HL-60 (cell line): ENCODE data around the gene TMTC1.
A peak's percentile ranks its signal among the peaks of the same experiment; 100 is the strongest.

Source experiments
- DNase-seq, 2 experiments: peaks; one replicate each; pipeline ENCODE4 v3.0.0-alpha.2; 2010 to 2020; ENCODE audit warnings: low read depth in 1 of 2, low spot score in 1 of 2
- H3K27ac ChIP-seq: fragments of 250-450 bp; sonication (Bioruptor Pico); replicated peaks from 2 replicates; pipeline ENCODE4 v1.5.1; 2020; ENCODE audit warnings: mild to moderate bottlenecking, moderate library complexity
- H3K27me3 ChIP-seq: fragments of 250-450 bp; sonication (Bioruptor Pico); 2 replicates; pipeline ENCODE4 v1.5.1; 2021; ENCODE audit warnings: mild to moderate bottlenecking, moderate library complexity; ENCODE audit not compliant: insufficient read depth, poor library complexity, severe bottlenecking
- H3K4me3 ChIP-seq: replicated peaks from 2 replicates; pipeline ENCODE4 v1.5.1; 2011; ENCODE audit warnings: mild to moderate bottlenecking, control low read depth, low read length; ENCODE audit not compliant: insufficient read depth
- CTCF ChIP-seq: IDR thresholded peaks from one replicate; pipeline ENCODE4 v1.5.1; 2011; ENCODE audit warnings: low read length, control low read depth, inconsistent platforms; ENCODE audit not compliant: insufficient read depth
- GABPA ChIP-seq: IDR thresholded peaks from 2 replicates; pipeline ENCODE4 v1.6.1; 2012; ENCODE audit warnings: low read depth
- POLR2AphosphoS5 ChIP-seq: IDR thresholded peaks from 2 replicates; pipeline ENCODE4 v1.6.1; 2012; ENCODE audit warnings: low read depth
- REST ChIP-seq: IDR thresholded peaks from 2 replicates; pipeline ENCODE4 v1.6.1; 2012; ENCODE audit warnings: low read depth; ENCODE audit not compliant: insufficient replicate concordance
- SPI1 ChIP-seq: IDR thresholded peaks from 2 replicates; pipeline ENCODE4 v1.6.1; 2012; ENCODE audit warnings: low read depth, mild to moderate bottlenecking, borderline replicate concordance

Gene TMTC1

GRCh38 chr12:29734305-29734704 lies 49.4 kb downstream of the TMTC1 start:
- no peak for DNase-seq
- Histone ChIP-seq H3K4me3 (no peak overlapping the region), H3K27me3 (no peaks in the 10 kb centered on the region), H3K27ac (no peak overlapping the region)
- TF ChIP-seq SPI1 (no peak), CTCF (no peak), REST (no peak), POLR2AphosphoS5 (no peak), GABPA (no peak)

GRCh38 chr12:29733501-29733900 lies 50.2 kb downstream of the TMTC1 start:
- DNase-seq, result no peak
- no peak for TF ChIP-seq REST
- TF ChIP-seq SPI1, result no peak
- no peak for TF ChIP-seq POLR2AphosphoS5
- no peak for TF ChIP-seq CTCF
- no peak for TF ChIP-seq GABPA
- Histone ChIP-seq H3K27ac (no peak overlapping the region), H3K4me3 (no peak overlapping the region), H3K27me3 (no peaks in the 10 kb centered on the region)

- TF ChIP-seq REST (no peak), GABPA (no peak), POLR2AphosphoS5 (no peak), CTCF (no peak), SPI1 (no peak)
- H3K27me3 ChIP-seq, result no peaks in the 10 kb centered on the region
- DNase-seq, result peak; percentile 15 to 26
- no peak overlapping the region for H3K4me3 ChIP-seq
- H3K27ac ChIP-seq, result no peak overlapping the region
Observed at GRCh38 chr12:29733060-29733459, 50.7 kb downstream of the TMTC1 start.
